A172 (cell line): Measurements from ENCODE around the gene PLA2G2E. TPM values are rescaled to one million over a fixed set of nuclear protein-coding genes. Genes with fewer than 3 reads are reported as not detected.
A peak's percentile ranks its signal among the peaks of the same experiment; 100 is the strongest.
"Not testable (repeated sequence)": the region's sequence is repeated elsewhere in the genome, so short reads cannot be mapped to it uniquely, and the experiment has no call there.

Source experiments
- DNase-seq: peaks from one replicate; pipeline ENCODE4 v3.0.0-alpha.2; 2015; ENCODE audit warnings: low spot score
- total RNA-seq: library from RNA; depleted of rRNA; stranded (reverse); fragments of >200 nt; shearing (Covaris generic); gene quantifications from 2 replicates; pipeline ENCODE4 v1.2.3, GENCODE V29; 2014; rRNA removed

PLA2G2E gene
- total RNA-seq, 1 experiment from 2014 or later: not detected

DNA sequence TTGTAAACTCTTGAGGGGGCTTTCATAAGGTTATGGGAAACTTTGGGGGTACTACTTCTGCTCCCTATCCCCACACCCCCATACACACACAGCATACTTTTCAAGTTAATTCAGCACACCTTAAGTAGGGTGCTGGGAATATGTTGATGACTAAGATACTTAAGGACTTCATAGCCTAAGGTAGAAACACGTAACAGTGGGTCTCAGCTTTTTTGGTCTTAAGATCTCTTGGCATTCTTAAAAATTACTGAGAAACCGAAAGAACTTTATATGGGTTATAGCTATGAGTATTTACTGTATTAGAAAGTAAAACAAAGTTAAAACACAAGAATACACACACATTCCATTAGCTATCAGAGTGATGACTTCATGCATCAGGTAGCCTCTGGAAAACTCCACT is 39.1 kb downstream of the PLA2G2E start:
- DNase-seq: no peak

GRCh38 chr1:19882111-19883071 is 41.0 kb downstream of the PLA2G2E start, which contains the start of gene OTUD3:
Gene OTUD3 (plus strand): TSS chr1:19882395. CDS start chr1:19882514, 119 bp downstream.
- DNase-seq: peak; percentile 90

- not testable (repeated sequence) for DNase-seq
Measured at GRCh38 chr1:19880841-19881240, 42.6 kb downstream of the PLA2G2E start.

GRCh38 chr1:19879661-19880060 is 43.8 kb downstream of the PLA2G2E start:
- no peak for DNase-seq

GRCh38 chr1:19879227-19879626 is 44.2 kb downstream of the PLA2G2E start:
- no peak for DNase-seq

DNA sequence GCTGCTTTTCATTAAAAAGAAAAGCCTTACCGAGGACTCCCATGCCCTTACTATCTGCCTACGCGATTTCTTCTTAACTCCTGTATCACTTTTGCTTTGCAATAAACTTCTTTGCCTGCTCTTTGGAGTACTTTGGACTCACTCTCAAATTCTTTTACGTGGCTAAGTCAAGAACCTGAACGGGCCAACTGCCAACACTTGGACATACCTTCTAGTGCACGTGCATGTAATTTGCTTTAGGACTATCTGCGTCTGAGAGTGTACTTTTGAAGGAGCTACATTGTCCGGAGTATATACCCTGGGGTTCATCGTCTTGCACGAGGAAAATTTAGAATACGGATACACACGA is 44.8 kb downstream of the PLA2G2E start:
- DNase-seq: no peak

DNA sequence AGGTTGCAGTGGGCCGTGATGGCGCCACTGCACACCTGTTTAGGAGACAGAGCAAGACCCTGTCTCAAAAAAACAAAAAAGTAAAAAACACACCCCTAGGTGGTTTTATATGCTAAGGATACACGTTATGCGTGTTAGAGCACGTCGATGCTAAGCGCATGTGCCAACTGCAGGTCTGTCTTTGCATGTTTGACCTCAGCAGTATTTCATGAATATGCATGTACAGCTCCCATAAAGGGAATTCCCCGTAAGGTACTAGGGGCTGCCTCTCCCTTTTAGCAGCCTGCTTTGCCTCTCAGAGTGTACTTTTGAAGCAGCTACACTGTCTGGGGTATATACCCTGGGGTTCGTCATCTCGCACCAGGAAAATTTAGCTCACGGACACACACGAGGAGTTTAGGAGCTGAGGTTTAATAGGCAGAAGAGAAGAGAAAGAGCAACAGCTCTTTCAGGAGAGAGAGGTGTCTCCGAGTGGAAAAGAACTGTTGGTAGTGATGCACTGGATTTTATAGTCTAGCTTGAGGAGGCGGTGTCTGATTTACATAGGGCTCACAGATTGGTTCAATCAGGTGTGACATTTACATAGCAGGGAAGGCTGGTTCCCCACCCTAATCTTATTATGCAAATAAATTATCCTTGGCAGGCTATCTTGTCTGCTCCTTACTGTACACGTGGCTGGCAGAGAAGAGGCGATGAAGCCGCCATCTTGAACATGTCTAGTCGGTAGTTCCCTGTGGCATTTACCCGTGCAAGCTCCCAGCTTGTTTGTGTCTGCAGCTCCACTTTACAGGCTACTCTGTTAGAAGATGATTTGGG is 45.4 kb downstream of the PLA2G2E start:
- DNase-seq: peak; percentile 31

GRCh38 chr1:19877181-19877750 is 46.2 kb downstream of the PLA2G2E start:
- DNase-seq: no peak

- no peak for DNase-seq
Measured at GRCh38 chr1:19872190-19872589, 51.2 kb downstream of the PLA2G2E start.

Other genes with a start within 250 kb of the PLA2G2E start
- gene TMCO4, start 123.7 kb downstream of the PLA2G2E start, total RNA-seq: 4.0 and 12.6 TPM in 2 replicates
- not detected in 2 replicates for gene RNF186, start 108.3 kb downstream of the PLA2G2E start, total RNA-seq
- gene OTUD3, start 41.2 kb downstream of the PLA2G2E start, total RNA-seq: 2.4 and 3.1 TPM in 2 replicates
- gene PLA2G2A, start 56.0 kb upstream of the PLA2G2E start, total RNA-seq: not detected in 2 replicates
- not detected in 2 replicates for gene PLA2G5, start 146.6 kb upstream of the PLA2G2E start, total RNA-seq
- not detected in 2 replicates for gene PLA2G2D, start 195.9 kb upstream of the PLA2G2E start, total RNA-seq
- gene PLA2G2F, start 215.7 kb upstream of the PLA2G2E start, total RNA-seq: not detected in 2 replicates